Gastroesophageal sphincter (tissue), 4 donors: Measurements from ENCODE around the gene TNKS2. TPM values are rescaled to one million over a fixed set of nuclear protein-coding genes. Genes with fewer than 3 reads are reported as not detected.

Experiments used
- ATAC-seq: fragments of 150-250 bp; one replicate; pipeline ENCODE4 v1.9.1; 2016; ENCODE audit warnings: mild to moderate bottlenecking, moderate library complexity
- H3K27ac ChIP-seq, 4 donors: fragments of 200-600 bp; sonication (generic) in 3 of 4; 1 replicate in 3 of 4; 2 replicates in 1 of 4; pipeline ENCODE4 v1.5.1; 2016 to 2019
- H3K27me3 ChIP-seq: fragments of 200-600 bp; sonication (generic); one replicate; pipeline ENCODE4 v1.5.1; 2019
- H3K36me3 ChIP-seq, 2 donors: fragments of 200-600 bp; sonication (generic); one replicate each; pipeline ENCODE4 v1.5.1; 2019; ENCODE audit warnings: control low read depth in 1 of 2
- H3K4me1 ChIP-seq, 3 donors: fragments of 200-600 bp; sonication (generic); 1 replicate in 2 of 3; 2 replicates in 1 of 3; pipeline ENCODE4 v1.5.1; 2016 to 2019; ENCODE audit warnings: control low read depth in 2 of 3
- H3K4me3 ChIP-seq, 2 donors: fragments of 200-600 bp; sonication (generic); one replicate each; pipeline ENCODE4 v1.5.1; 2019; ENCODE audit warnings: mild to moderate bottlenecking in 1 of 2, moderate library complexity in 1 of 2
- H3K9me3 ChIP-seq, 3 donors: fragments of 200-600 bp; sonication (generic); one replicate each; pipeline ENCODE4 v1.5.1; 2017 to 2019; ENCODE audit warnings: control low read depth in 2 of 3
- CTCF ChIP-seq, 4 experiments: fragments of 200-600 bp in 2 of 4; fragments of 450-650 bp in 2 of 4; sonication (generic) in 1 of 4; IDR thresholded peaks; one replicate each; pipeline ENCODE4 v1.5.1; 2017 to 2019; ENCODE audit warnings: antibody characterized with exemption in 4 of 4, mild to moderate bottlenecking in 2 of 4, moderate library complexity in 2 of 4
- EP300 ChIP-seq: sonication (generic); formaldehyde crosslinking; IDR thresholded peaks from one replicate; pipeline ENCODE4 v1.6.1; 2017; ENCODE audit warnings: antibody characterized with exemption, mild to moderate bottlenecking
- POLR2A ChIP-seq, 2 donors: fragments of 450-650 bp; IDR thresholded peaks; one replicate each; pipeline ENCODE4 v1.6.1; 2017; ENCODE audit warnings: antibody characterized with exemption in 2 of 2, mild to moderate bottlenecking in 2 of 2, moderate library complexity in 1 of 2
- POLR2AphosphoS5 ChIP-seq: sonication (generic); formaldehyde crosslinking; IDR thresholded peaks from one replicate; pipeline ENCODE4 v1.6.1; 2017; ENCODE audit warnings: antibody characterized with exemption
- WGBS, 2 donors: methylation state at CpG; one replicate each; pipeline ENCODE4 v1.1.5; 2018; ENCODE audit warnings: low coverage in 1 of 2; 5-methylcytosine and 5-hydroxymethylcytosine counted together
- total RNA-seq, 4 donors: library from RNA; depleted of rRNA; stranded (reverse); fragments of >200 nt; gene quantifications; one replicate each; pipeline ENCODE4 v1.1.0, GENCODE V29; 2016

The TNKS2 gene
- total RNA-seq, 4 donors from 2014 or later = 40.6 to 49.7 (median 45.6) TPM

- peak; percentile 69 for ATAC-seq
- H3K27ac ChIP-seq = no peak overlapping the region
Measured at GRCh38 chr10:91901784-91902677, 103.8 kb downstream of the TNKS2 start.

GRCh38 chr10:91907033-91907594 is 108.9 kb downstream of the TNKS2 start:
- Histone ChIP-seq H3K27me3 (no peaks in the 10 kb centered on the region), H3K4me3 (no peak overlapping the region), H3K4me1 (peaks cover 0 to 29% (median 0%) of the 10 kb centered on the region in 3 donors), H3K27ac (no peak overlapping the region), H3K9me3 (no peaks in the 10 kb centered on the region), H3K36me3 (no peaks in the 10 kb centered on the region)
- no peak for TF ChIP-seq EP300
- TF ChIP-seq POLR2AphosphoS5 = no peak
- TF ChIP-seq POLR2A (IDR thresholded peaks at IDR 0.05) = no peak
- TF ChIP-seq CTCF (IDR thresholded peaks at IDR 0.05) = no peak
- ATAC-seq = no peak
- 60 to 79% methylated on average over 1 to 4 of the region's 5 CpGs for WGBS, 2 donors

More at GRCh38 chr10:91901784-91902677, 103.8 kb downstream of the TNKS2 start:
- WGBS, 2 donors = 0% methylated on average over 2 of the region's 2 CpGs
- H3K27me3 ChIP-seq = no peaks in the 10 kb centered on the region
- H3K4me1 ChIP-seq = peaks cover 0 to under 1% (median 0%) of the 10 kb centered on the region in 3 donors
- TF ChIP-seq POLR2AphosphoS5 (peak; percentile 27), EP300 (no peak), CTCF (IDR thresholded peaks at IDR 0.05) (no peak)
- H3K4me3 ChIP-seq = no peak overlapping the region
- no peaks in the 10 kb centered on the region for H3K9me3 ChIP-seq
- H3K36me3 ChIP-seq = no peaks in the 10 kb centered on the region

GRCh38 chr10:91907914-91908336 is 109.7 kb downstream of the TNKS2 start:
- no peak for TF ChIP-seq CTCF (IDR thresholded peaks at IDR 0.05)
- TF ChIP-seq POLR2AphosphoS5 = no peak
- TF ChIP-seq POLR2A (IDR thresholded peaks at IDR 0.05) = no peak
- TF ChIP-seq EP300 = no peak
- 8 to 13% methylated on average over 3 to 9 of the region's 18 CpGs for WGBS, 2 donors
- Histone ChIP-seq H3K27me3 (no peaks in the 10 kb centered on the region), H3K9me3 (no peaks in the 10 kb centered on the region), H3K27ac (peak overlapping the region in 3 of 4 donors; percentile 72 to 81 (median 77)), H3K4me3 (peak overlapping the region; percentile 74 to 75), H3K4me1 (peaks cover 0 to 29% (median 0%) of the 10 kb centered on the region in 3 donors), H3K36me3 (no peaks in the 10 kb centered on the region)
- ATAC-seq = peak; percentile 6

- WGBS, 2 donors = 0% methylated on average over 2 of the region's 93 CpGs; no CpG with 5 or more reads in 1 of the 2 donors
- Histone ChIP-seq H3K4me1 (peaks cover 0 to 29% (median 0%) of the 10 kb centered on the region in 3 donors), H3K4me3 (peak overlapping the region; percentile 74 to 75), H3K9me3 (no peaks in the 10 kb centered on the region), H3K27ac (peak overlapping the region in 3 of 4 donors; percentile 72 to 81 (median 77)), H3K27me3 (no peaks in the 10 kb centered on the region), H3K36me3 (no peaks in the 10 kb centered on the region)
- TF ChIP-seq CTCF (IDR thresholded peaks at IDR 0.05) (peak in 3 of 4 experiments; percentile 20 to 55 (median 30)), POLR2AphosphoS5 (no peak), POLR2A (IDR thresholded peaks at IDR 0.05) (no peak), EP300 (no peak)
- ATAC-seq = peak; percentile 87
Measured at GRCh38 chr10:91908337-91909116, 110.3 kb downstream of the TNKS2 start.
